D341Med (cell line): ENCODE results near the gene ADRB1.

ENCODE experiments used
- DNase-seq: peaks from one replicate; pipeline ENCODE4 v3.0.0; 2012; ENCODE audit warnings: low spot score

The ADRB1 gene

DNA sequence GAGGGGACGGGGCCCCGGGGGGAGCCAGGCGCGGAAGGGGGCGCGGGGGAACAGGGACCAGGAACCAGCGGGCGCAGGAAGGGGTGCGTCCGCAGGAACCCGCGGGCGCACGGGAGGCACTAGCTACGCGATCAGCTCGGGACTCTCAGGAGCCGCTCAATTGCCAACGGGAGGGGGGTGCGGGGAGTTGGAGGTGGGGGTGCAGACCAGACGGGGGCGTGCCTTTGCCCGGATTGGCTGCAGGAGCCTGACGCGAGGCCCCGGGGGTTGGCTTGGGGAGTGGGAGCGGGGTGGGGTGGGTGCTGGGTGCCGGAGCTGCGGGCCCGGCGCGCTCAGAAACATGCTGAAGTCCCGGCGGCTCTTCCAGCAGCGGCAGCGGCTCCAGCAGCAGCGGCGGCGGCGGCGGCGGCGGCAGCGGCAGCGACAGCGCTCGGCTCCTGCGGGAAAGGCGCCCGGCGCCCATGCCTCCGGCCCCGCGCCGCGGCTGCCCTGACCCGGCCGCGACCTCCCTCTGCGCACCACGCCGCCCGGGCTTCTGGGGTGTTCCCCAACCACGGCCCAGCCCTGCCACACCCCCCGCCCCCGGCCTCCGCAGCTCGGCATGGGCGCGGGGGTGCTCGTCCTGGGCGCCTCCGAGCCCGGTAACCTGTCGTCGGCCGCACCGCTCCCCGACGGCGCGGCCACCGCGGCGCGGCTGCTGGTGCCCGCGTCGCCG is at the start of gene ADRB1:
Gene ADRB1 (plus strand): TSS at position 335 of the 715 bp plus-strand sequence. CDS start 267 bp downstream, at position 602.
- DNase-seq = peak; percentile 64

- no peak for DNase-seq
Measured at GRCh38 chr10:113995201-113995600, 48.5 kb upstream of the ADRB1 start.

- no peak for DNase-seq
Measured at GRCh38 chr10:113997428-113997827, 46.2 kb upstream of the ADRB1 start.

DNA sequence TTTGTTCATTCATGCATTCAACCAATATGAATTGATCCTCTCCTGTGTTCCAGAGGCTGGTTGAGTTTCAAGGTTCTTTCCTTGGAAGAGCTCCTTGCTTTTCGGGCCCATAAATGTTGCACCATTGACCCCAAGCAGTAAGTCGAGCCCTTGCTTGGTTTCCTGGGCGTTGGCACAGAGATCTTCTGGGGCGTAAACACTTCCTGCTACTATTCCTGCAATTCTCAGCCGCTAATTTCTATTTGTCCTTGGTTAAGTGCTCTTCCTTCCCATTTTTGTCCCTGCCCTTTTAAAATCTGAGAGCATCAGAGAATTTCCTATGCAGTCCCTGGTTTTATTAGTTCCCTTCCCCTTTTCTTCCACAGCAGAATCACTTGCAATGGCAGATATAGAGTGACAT is 44.1 kb upstream of the ADRB1 start:
- no peak for DNase-seq

DNA sequence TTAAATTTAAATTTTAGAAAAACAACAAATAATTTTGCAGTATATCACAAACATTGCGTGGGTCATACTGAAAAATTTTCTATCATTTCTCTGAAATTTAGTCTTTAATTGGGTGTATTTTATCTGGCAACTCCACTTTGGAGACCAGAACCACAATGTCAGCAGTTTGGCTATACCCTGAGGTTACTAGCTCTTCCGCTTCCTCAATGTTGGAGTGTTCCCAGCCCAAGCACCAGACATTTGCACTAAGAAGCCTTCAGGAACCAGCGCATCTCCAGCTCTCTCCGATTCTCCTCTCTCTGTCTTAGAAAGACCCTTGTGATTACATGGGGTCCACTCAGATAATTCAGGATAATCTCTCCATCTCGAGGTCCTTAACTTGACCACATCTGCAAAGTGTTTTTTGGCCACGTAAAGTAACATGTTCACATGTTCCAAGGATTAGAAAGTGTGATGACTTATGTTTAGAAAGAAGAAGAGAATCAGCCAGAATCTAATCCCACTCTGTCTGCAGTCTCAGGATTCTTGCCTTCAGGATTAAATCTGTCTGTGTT is 43.1 kb upstream of the ADRB1 start:
- DNase-seq = no peak

- no peak for DNase-seq
Measured at GRCh38 chr10:114002422-114002821, 41.2 kb upstream of the ADRB1 start.

- DNase-seq = no peak
Measured at GRCh38 chr10:114003161-114003941, 40.3 kb upstream of the ADRB1 start.

GRCh38 chr10:114009281-114009996 is 34.2 kb upstream of the ADRB1 start:
- no peak for DNase-seq

GRCh38 chr10:114010316-114010715 is 33.4 kb upstream of the ADRB1 start:
- no peak for DNase-seq

GRCh38 chr10:114012650-114013049 is 31.0 kb upstream of the ADRB1 start:
- no peak for DNase-seq

- DNase-seq = no peak
Measured at GRCh38 chr10:114015708-114016107, 28.0 kb upstream of the ADRB1 start.

GRCh38 chr10:114017271-114017670 is 26.4 kb upstream of the ADRB1 start:
- no peak for DNase-seq

- DNase-seq = no peak
Measured at GRCh38 chr10:114017873-114018272, 25.8 kb upstream of the ADRB1 start.

DNA sequence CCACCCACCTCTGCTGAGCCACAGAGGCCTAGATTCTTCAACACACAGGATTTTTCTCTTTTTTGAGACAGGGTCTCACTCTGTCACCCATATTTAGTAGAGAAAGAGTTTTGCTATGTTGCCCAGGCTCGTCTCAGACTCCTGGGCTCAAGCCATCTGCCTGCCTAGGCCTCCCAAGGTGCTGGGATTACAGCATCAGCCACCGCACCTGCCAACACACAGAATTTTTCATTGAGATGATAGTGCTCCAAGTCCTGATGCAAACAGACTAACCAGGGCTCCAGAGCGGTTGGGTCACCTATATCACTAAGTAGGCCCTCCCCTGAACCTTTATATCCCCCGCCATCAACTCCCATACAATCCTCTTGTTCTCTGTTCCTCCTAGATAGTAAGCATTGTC is 24.4 kb upstream of the ADRB1 start:
- DNase-seq = no peak

GRCh38 chr10:114021154-114021553 is 22.5 kb upstream of the ADRB1 start:
- DNase-seq = no peak

- DNase-seq = no peak
Measured at GRCh38 chr10:114021717-114022680, 21.7 kb upstream of the ADRB1 start.

DNA sequence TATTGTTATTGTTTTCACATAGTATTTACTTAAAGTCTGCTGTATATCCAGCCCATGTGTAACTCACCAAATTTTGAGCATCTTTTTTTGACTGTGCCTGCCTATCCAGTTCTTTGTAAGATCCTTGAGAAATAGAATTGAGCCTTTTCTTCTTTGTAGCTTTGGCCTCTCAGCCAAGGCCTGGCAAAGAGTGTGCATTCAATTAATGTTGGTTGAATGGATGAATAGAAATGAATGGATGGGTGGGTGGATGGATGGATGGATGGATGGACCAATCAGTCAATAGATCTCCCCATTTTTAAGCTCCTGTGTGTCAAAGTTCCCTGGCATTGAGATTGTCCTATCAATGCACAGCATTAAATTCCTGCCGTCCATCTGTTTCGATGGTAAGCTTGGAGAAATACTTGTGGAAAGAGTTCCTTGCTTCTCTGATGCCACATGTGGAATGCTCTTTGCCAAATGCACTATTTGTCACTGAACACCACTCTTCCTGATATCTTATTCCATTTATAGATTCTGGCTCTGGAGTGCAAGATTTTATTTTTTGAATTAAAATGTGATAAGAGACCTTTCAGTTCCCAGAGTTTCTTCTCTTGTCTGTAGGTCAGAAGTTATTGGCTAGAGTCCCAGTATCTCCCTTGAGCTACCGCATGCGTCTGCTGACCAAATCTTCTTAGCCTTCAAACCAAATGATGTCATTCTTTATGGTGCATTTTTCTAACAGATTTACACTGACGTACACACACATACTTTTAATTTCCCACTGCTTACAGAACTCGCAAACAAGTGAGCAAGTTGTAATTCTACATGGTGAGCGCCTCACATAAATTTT is 20.7 kb upstream of the ADRB1 start:
- no peak for DNase-seq

DNA sequence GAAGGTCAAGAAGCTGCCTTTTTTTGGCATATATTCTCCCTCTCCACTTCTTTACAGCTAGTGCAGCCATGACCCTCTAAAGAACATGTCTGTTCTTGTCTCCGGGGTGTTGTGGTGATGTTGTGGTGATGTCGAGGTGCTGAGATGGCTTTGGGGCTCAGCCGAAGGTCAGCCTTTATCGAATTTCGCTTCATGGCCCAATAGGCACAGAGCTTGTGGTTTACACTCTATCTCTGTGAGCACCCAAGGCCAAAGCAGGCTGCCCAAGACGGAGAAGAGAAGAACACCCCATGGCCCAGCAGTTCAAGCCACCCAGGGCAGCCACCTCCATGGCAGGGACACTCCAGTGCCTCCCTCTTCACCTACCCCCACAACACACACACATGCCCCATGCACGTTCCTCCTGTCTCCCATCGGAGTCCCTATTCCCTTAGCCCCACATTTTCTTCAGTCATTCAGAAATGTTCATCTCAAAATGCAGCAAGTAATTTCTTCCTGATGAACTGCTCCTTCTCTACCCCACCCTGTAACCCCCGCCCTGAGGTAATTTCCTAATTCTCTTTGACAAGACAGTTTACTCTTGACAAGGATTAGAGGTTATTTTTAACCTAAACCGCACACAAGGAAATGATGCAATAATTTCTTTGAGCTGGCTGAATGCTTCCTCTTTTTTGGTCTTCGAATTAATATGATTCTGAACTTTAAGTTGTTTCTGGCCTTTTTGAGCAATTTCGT is 18.6 kb upstream of the ADRB1 start:
- no peak for DNase-seq

- DNase-seq = no peak
Measured at GRCh38 chr10:114025611-114026130, 18.0 kb upstream of the ADRB1 start.
